Effector CD8-positive, alpha-beta T cell (primary cell): ENCODE measurements around the gene PAPSS2.
"Not testable (repeated sequence)": the region's sequence is repeated elsewhere in the genome, so short reads cannot be mapped to it uniquely, and the experiment has no call there.

ENCODE experiments used
- DNase-seq: peaks from one replicate; lab custom pipeline; 2025; lab: John Stamatoyannopoulos, UW

Gene PAPSS2

GRCh38 chr10:87642988-87643387, 16.7 kb upstream of the PAPSS2 start:
- no peak for DNase-seq

- DNase-seq: no peak
Measured at GRCh38 chr10:87643920-87644319, 15.8 kb upstream of the PAPSS2 start.

DNA sequence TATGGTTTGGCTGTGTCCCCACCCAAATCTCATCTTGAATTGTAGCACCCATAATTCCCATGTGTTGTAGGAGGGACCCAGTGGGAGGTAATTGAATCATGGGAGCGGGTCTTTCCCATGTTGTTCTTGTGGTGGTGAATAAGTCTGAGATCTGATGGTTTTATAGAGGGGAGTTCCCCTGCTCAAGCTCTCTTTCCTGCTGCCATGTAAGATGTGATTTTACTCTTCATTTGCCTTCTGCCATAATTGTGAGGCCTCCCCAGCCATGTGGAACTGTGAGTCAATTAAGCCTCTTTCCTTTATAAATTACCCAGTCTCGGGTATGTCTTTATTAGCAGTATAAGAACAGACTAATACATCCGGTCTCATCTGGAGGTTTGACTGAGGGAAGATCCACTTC, 15.2 kb upstream of the PAPSS2 start:
- DNase-seq: not testable (repeated sequence)

- no peak for DNase-seq
Measured at GRCh38 chr10:87646192-87646909, 13.3 kb upstream of the PAPSS2 start.

DNA sequence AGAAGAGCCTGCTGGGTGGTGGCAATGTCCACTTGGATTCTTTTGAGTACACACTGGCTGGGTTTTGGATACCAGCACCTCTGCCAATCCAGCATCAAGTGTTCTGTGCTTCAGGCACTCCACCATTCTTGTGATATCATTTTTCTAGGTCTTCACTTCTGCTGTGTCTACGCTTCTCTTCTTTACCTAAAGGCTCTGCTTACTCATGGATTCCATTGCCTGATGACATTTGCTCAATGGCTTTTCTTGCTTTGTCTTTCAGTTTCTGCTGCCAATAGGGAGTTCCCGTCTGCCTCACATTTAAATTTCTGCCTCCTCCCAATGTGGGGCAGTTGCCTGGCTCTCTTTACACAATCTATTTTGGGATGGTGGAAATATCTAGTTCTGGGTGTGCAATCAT, 12.7 kb upstream of the PAPSS2 start:
- no peak for DNase-seq

DNA sequence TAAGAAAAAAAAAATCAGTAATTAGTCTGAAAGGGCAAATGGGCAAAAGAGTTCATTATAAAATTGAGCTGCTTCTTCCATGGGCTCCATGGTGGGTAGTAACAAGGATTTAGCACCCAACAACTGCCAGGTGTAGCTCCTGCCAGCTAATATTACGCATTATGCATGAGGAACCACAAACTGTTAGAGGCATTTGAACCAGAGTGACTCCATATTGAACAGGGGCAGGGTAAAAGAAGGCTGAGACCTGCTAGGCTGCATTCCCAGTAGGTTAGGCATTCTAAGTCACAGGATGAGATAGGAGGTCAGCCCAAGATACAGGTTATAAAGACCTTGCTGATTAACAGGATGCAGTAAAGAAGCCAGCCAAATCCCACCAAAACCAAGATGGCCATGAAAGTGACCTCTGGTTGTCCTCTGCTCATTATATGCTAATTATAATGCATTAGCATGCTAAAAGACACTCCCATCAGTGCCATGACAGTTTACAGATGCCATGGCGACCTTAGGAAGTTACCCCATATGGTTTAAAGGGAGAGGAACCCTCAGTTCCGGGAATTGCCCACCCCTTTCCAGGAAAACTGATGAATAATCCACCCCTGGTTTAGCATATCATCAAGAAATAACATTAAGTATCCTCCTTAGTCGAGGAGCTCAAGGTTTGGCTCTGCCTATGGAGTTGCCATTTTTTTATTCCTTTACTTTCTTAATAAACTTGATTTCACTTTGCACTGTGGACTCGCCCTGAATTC, 8.7 kb upstream of the PAPSS2 start:
- DNase-seq: no peak

- no peak for DNase-seq
Measured at GRCh38 chr10:87651801-87652200, 7.9 kb upstream of the PAPSS2 start.

- no peak for DNase-seq
Measured at GRCh38 chr10:87652261-87652660, 7.4 kb upstream of the PAPSS2 start.

GRCh38 chr10:87654212-87654611, 5.5 kb upstream of the PAPSS2 start:
- no peak for DNase-seq

DNA sequence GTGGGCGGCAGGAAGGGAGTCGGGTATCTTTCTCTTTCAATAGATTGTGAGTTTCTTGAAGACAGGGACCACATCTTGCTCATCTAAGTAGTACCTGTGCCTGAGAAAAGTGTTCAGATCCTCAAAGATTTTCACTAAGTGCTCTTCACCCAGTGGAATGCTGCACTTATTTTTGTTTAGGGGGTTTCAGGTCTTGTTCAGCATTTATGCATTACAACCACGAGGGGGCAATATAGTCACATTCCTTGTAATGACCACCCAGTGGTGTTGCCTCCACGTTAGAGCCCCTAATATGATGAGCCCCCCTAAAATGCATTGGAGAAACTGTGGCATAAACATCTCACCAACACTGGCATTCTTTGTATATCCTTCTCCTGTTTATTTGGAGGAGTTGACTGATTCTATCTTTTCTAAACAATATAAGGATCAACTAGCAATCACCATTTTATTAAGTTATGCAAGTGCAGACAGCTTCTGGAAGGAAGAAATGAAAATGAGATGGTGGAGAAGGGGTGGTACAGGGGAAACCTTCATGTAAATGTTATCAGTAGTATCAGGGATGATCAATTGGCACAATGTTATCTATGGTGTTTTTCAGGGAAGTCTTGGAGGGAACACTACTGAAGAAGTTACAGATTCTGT, 3.1 kb upstream of the PAPSS2 start:
- DNase-seq: no peak

- no peak for DNase-seq
Measured at GRCh38 chr10:87657371-87657770, 2.3 kb upstream of the PAPSS2 start.

- DNase-seq: no peak
Measured at GRCh38 chr10:87658321-87658795, 1.3 kb upstream of the PAPSS2 start.

DNA sequence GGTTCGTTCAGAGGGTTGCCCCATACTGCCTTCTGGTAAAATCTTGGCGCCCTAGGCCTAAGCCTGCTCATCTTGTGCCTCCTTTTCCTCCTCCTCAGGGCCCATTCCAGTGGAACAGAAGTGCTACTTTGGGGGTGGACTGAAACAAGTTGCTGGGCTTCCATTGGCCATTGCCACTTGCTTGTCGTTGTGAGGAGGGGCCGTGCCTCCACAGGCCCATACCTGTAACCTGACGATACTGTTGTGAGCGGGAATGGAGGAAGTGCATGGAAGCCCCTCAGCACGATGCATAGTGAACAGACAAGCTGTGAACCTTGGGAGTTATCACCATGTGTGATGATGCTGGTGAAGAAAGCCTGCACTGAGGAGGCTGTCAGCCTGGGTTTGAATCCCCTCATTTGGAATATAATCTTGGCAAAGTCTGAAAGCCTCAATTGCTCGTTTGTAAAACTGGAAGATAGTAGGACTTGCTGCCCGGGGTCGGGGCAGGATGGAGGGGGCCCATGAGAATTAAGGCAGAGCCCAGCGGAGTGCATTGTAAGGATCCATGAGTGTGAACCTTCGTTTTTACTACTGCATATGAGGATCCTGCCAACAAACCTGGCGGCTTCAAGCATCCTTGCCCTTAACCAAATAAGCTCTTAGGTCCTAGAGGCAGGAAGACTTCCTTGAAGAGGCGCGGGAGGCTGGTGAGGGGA, 671 bp upstream of the PAPSS2 start:
- DNase-seq: no peak

- DNase-seq: no peak
Measured at GRCh38 chr10:87660484-87661133, 931 bp downstream of the PAPSS2 start.

- DNase-seq: no peak
Measured at GRCh38 chr10:87661861-87662785, 2.4 kb downstream of the PAPSS2 start.

GRCh38 chr10:87664276-87664701, 4.6 kb downstream of the PAPSS2 start:
- no peak for DNase-seq

DNA sequence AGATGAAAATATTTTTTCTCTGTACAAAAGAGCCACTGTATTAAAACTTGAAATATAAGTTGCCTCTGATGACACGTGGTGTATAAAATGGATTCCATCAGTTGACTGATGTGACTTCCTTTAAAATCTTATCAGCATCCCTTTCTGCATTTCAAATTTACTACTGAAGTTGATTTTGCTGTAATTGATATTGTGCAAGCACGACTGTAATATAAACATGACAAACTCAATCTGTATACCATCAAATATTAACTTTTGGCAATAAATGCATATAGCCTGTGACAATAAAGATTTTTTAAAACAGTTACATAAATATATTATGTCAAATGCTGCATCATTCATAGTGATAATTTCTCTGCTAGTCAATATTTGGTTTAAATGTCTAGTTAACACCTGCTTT, 7.8 kb downstream of the PAPSS2 start:
- DNase-seq: no peak

- no peak for DNase-seq
Measured at GRCh38 chr10:87668324-87669074, 8.8 kb downstream of the PAPSS2 start.

DNA sequence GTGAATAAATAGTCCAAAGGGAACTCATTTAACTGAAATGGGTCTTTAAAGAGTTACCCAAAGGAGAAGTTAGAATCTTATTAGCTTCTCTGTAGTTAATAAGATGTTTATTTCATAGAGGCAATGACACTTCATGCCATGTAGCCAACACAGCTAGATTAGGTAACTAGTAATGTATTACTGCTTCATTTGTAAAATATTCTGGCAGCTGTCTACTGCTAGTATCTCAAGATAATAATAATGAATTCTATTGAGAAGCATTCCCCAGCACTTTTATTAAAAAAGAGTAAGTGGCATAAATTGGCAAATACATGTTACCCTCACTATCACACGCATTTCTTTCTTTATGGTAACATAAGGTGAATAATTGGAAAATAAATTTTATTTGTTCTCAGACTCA, 10.1 kb downstream of the PAPSS2 start:
- no peak for DNase-seq

DNA sequence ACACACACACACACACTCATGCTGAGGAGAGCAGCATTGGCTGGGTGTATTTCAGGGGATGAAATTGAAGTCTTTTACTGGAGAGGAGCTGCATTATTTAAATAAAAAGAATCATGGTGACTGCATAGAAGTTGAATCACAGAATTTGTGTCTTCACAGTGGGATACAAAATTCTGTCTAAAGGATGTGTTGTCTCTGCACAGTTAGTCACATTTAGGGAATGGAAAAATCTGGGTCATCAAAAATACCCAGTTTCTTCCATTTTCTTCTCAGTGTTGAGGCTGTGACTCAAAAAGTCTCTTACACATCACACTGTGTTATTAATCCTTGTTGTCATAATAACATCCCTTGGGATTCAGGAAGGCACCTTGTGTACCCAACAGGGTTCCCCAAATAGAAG, 10.9 kb downstream of the PAPSS2 start:
- DNase-seq: no peak
